CD4-positive, alpha-beta T cell treated with Interleukin-17A for 1 hour (primary cell): ENCODE data around the gene KRTAP6-2.

ENCODE experiments used
- DNase-seq: peaks from one replicate; pipeline ENCODE4 v3.0.0-alpha.2; 2020

Gene KRTAP6-2

DNA sequence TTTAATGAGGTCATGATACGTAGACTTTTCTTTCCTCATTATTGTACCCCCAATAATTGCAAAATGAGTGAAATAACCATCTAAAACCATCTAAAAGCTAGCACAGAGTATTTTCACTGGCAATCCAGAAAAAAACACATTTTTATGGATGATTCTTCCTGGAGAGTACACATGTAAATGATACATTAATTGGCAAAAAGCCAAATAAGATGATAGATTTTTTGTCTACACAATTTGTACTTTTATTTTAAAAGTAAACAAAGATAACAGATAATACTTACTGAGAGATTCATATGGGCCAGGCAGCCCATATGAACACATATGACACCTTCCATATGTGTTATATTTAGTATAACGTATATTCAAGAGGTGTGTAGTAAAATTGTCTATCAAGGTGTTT, 35.1 kb downstream of the KRTAP6-2 start:
- no peak for DNase-seq

DNA sequence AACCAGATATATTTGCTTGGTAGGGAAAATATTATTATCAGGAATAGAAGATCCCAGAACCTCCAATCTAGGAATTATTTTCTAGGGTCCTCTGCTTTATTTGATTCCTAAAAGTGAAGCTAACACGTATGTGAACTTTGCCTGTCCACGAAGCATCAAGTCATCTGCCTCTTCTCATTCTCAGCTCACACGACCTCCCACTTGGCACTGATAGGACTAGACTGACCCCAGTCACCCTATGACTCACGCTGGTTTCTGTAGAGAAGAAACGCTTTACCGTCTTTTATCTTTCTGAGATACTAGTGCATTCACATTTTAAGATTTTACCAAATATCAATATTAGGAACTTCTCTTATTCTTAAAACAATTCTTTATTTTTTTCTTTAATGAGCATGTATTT, 35.6 kb downstream of the KRTAP6-2 start:
- DNase-seq: no peak

DNA sequence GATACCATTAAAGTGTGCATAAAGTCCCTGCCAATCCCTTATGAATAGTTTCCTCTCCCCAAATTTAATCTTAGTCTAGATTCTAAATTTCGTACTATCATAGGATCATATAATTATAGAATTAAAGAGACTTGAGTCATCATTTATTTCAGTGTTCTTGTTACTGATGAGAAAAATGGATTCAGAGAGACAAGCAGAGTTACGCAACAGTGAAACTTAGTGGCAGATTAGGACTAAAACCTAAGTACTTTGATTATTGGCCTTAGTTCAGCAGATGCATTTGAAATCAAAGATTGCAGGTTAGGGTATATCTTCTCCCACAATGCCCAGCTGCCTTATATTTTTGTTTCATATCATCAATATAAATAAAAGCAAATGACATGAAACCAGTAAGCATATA, 36.7 kb downstream of the KRTAP6-2 start:
- DNase-seq: no peak

DNA sequence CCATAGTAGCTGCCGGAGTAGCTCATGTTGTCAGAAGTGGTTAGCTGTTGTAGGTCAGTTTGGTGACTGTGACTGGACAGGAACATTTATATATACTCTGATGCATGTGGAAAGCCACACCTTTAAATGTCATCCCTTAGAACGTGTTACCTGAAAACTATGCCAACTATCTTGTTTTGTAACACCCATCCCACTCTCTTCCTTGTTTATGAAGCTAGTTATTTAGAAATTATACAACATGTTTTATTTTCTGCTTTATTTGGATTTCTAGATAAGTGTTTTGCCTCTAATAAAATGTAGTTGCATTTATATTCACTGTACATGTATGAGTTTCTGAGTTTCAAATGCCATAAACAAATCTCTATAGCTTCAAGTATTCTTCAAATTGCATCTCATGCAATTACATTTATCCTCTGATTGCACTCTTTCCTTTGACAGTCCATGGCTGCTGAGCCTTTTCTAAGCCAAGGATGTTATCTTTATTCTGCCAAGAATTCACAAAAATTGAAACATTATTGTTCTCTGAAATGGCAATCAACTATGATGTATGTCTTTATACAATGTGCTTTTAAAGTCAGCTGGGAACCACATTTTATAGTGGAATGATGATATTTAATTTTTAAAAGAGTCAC, 37.3 kb downstream of the KRTAP6-2 start, which contains the start of gene KRTAP19-7:
KRTAP19-7 (minus strand) TSS at position 51 of the 632 bp plus-strand sequence; CDS start at position 26, 25 bp downstream.
- DNase-seq: no peak

DNA sequence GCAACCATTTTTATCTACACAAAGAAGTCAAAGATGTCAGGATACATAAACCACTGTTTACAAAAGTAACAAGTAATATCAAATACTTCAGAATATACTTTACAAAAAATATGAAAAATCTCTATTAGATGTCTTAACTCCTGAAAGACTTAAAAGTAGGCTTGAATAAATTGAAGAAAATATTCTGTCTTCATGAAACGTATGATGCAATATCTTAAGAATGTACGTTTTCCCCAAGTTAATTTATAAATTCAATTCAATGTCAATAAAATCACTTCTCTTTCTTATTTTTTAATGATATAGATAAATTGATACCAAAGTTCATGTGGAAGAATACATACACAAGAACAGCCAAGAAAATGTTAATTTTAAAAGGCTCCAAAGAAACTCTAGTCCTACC, 43.6 kb downstream of the KRTAP6-2 start:
- DNase-seq: no peak

DNA sequence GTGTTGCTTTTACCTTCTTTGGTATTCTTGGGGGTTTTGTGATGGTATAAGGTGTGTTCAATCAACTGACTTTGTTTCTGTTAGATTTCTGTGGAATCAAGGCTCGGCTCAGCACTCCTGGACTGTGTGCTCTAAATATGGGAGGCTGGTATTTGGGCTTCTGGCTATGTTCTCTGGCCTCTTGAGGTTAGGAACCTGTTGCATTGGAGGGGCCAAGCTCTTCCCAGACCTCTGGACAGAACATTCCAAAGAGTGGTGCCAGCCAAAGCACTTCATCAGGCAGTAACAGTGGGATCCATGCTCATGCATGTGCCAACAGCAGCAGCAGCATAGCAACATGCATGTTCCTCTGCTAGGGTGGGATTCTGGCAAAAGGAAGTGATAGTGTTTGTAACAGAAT, 45.9 kb downstream of the KRTAP6-2 start:
- DNase-seq: no peak
